GM23248 (cell line): ENCODE measurements around the gene IGSF1. TPM values are rescaled to one million over a fixed set of nuclear protein-coding genes. Genes with fewer than 3 reads are reported as not detected.

Experiments used
- DNase-seq: peaks from one replicate; pipeline ENCODE4 v3.0.0-alpha.2; 2015
- H2AFZ ChIP-seq: fragments of 200-600 bp; sonication (generic); 2 replicates; pipeline ENCODE4 v1.6.1; 2016; ENCODE audit warnings: antibody characterized with exemption
- H3F3A ChIP-seq: fragments of 200-600 bp; sonication (generic); 2 replicates; pipeline ENCODE4 v1.6.1; 2016; ENCODE audit warnings: mild to moderate bottlenecking, antibody characterized with exemption, mixed run types; ENCODE audit not compliant: insufficient read depth
- H3K27ac ChIP-seq: fragments of 200-600 bp; sonication (generic); 2 replicates; pipeline ENCODE4 v1.5.1; 2016; ENCODE audit warnings: mild to moderate bottlenecking
- H3K27me3 ChIP-seq: fragments of 200-600 bp; sonication (generic); replicated peaks from 2 replicates; pipeline ENCODE4 v1.6.1; 2016; ENCODE audit warnings: mild to moderate bottlenecking; ENCODE audit not compliant: insufficient read depth
- H3K36me3 ChIP-seq: fragments of 200-600 bp; sonication (generic); 2 replicates; pipeline ENCODE4 v1.6.1; 2016; ENCODE audit warnings: low read depth, mild to moderate bottlenecking
- H3K4me1 ChIP-seq: fragments of 200-600 bp; sonication (generic); 2 replicates; pipeline ENCODE4 v1.6.1; 2016; ENCODE audit warnings: mild to moderate bottlenecking; ENCODE audit not compliant: insufficient read depth
- H3K4me2 ChIP-seq: fragments of 200-600 bp; sonication (generic); one replicate; pipeline ENCODE4 v1.6.1; 2016; ENCODE audit warnings: mild to moderate bottlenecking; ENCODE audit not compliant: unreplicated experiment
- H3K4me3 ChIP-seq: fragments of 200-600 bp; sonication (generic); 2 replicates; pipeline ENCODE4 v1.5.1; 2016; ENCODE audit warnings: mild to moderate bottlenecking
- H3K79me2 ChIP-seq: fragments of 200-600 bp; sonication (generic); 2 replicates; pipeline ENCODE4 v1.6.1; 2016; ENCODE audit warnings: mild to moderate bottlenecking; ENCODE audit not compliant: insufficient read depth
- H3K9ac ChIP-seq: fragments of 200-600 bp; sonication (generic); 2 replicates; pipeline ENCODE4 v1.6.1; 2016; ENCODE audit warnings: mild to moderate bottlenecking
- H3K9me2 ChIP-seq: fragments of 200-600 bp; sonication (generic); 2 replicates; pipeline ENCODE4 v1.6.1; 2016; ENCODE audit warnings: mixed run types, mild to moderate bottlenecking, moderate library complexity; ENCODE audit not compliant: insufficient read depth
- H3K9me3 ChIP-seq: fragments of 200-600 bp; sonication (generic); one replicate; pipeline ENCODE4 v1.6.1; 2017; ENCODE audit warnings: low read depth
- H4K20me1 ChIP-seq: fragments of 200-600 bp; sonication (generic); 2 replicates; pipeline ENCODE4 v1.6.0; 2016; ENCODE audit not compliant: insufficient read depth
- EZH2phosphoT487 ChIP-seq: fragments of 200-600 bp; sonication (generic); IDR thresholded peaks from 2 replicates; pipeline ENCODE4 v1.6.1; 2018; ENCODE audit warnings: antibody characterized with exemption, moderate library complexity, mild to moderate bottlenecking, low read depth; ENCODE audit not compliant: insufficient read depth
- WGBS, 2 experiments: methylation state at CpG; one replicate each; pipeline ENCODE4 v1.1.6; 2015 to 2017; ENCODE audit warnings: low lambda C conversion rate in 2 of 2, low coverage in 1 of 2; ENCODE audit errors: missing lambda C conversion rate in 2 of 2; 5-methylcytosine and 5-hydroxymethylcytosine counted together
- in situ Hi-C: fragments of 300-500 bp; cut with MboI; formaldehyde crosslinking; loops from 2 replicates; pipeline ENCODE4 v1.15.0; 2020
- polyA plus RNA-seq: library from polyadenylated mRNA; unstranded; fragments of >200 nt; fragmentation: Nextera tagmentation; extraction: Ambion mirVana; gene quantifications from 2 replicates; pipeline ENCODE4 v1.2.1, GENCODE V29; 2016
- total RNA-seq: library from RNA; depleted of rRNA; stranded (reverse); fragments of >200 nt; shearing (Covaris generic); gene quantifications from 2 replicates; pipeline ENCODE4 v1.2.3, GENCODE V29; 2014; rRNA removed

Gene IGSF1
- total and polyA plus RNA-seq, 2 experiments from 2014 or later = not detected

- H3K4me1 ChIP-seq = no peaks in the 10 kb centered on the region
- no peak overlapping the region for H3K4me3 ChIP-seq
- no peak overlapping the region for H3K9ac ChIP-seq
- H3K4me2 ChIP-seq = no peak overlapping the region
- 0 to 4% methylated on average over 2 of the region's 2 CpGs for WGBS, 2 experiments
- no peaks in the 10 kb centered on the region for H4K20me1 ChIP-seq
- no peak overlapping the region for H3K27ac ChIP-seq
- no peaks in the 10 kb centered on the region for H3K9me2 ChIP-seq
- no peaks in the 10 kb centered on the region for H3K9me3 ChIP-seq
- in situ Hi-C loops = no loop called here
- no peak overlapping the region for H2AFZ ChIP-seq
- no peak for DNase-seq
- H3K79me2 ChIP-seq = no peaks in the 10 kb centered on the region
- no peak for TF ChIP-seq EZH2phosphoT487
- no peaks in the 10 kb centered on the region for H3K27me3 ChIP-seq
- no peaks in the 10 kb centered on the region for H3F3A ChIP-seq
- H3K36me3 ChIP-seq = no peaks in the 10 kb centered on the region
Measured at GRCh38 chrX:131225078-131225477, 64.0 kb downstream of the IGSF1 start.

Other genes starting within 250 kb of the IGSF1 start
- not detected in 2 replicates for gene ARHGAP36, start 231.0 kb downstream of the IGSF1 start, total RNA-seq
- gene ARHGAP36, start 231.0 kb downstream of the IGSF1 start, polyA plus RNA-seq = not detected in 2 replicates